Thoracic aorta (tissue), 2 donors: ENCODE measurements around the gene TUBB1. TPM values are rescaled to one million over a fixed set of nuclear protein-coding genes. Genes with fewer than 3 reads are reported as not detected.

Experiments
- ATAC-seq: fragments of 150-250 bp; one replicate; pipeline ENCODE4 v1.8.0; 2017; ENCODE audit warnings: low read depth; ENCODE audit not compliant: insufficient number of reproducible peaks, low FRiP score
- DNase-seq: peaks from one replicate; pipeline ENCODE4 v3.0.0-alpha.2; 2020; ENCODE audit warnings: low spot score
- H3K27ac ChIP-seq, 2 donors: fragments of 200-600 bp; sonication (generic); 1 replicate in 1 of 2; 2 replicates in 1 of 2; pipeline ENCODE4 v1.5.1; 2016; ENCODE audit warnings: mild to moderate bottlenecking in 2 of 2, moderate library complexity in 2 of 2
- H3K27me3 ChIP-seq: fragments of 200-600 bp; sonication (generic); replicated peaks from 2 replicates; pipeline ENCODE4 v1.6.0; 2016; ENCODE audit warnings: mild to moderate bottlenecking; ENCODE audit not compliant: insufficient read depth
- H3K36me3 ChIP-seq: fragments of 200-600 bp; sonication (generic); one replicate; pipeline ENCODE4 v1.5.1; 2016
- H3K4me1 ChIP-seq, 2 donors: fragments of 200-600 bp; sonication (generic); 1 replicate in 1 of 2; 2 replicates in 1 of 2; pipeline versions ENCODE4 v1.5.1 to v1.6.0; 2016; ENCODE audit warnings: low read depth in 2 of 2, mild to moderate bottlenecking in 1 of 2; ENCODE audit not compliant: control insufficient read depth in 1 of 2
- H3K4me3 ChIP-seq: fragments of 200-600 bp; sonication (generic); 2 replicates; pipeline ENCODE4 v1.5.1; 2016; ENCODE audit warnings: mild to moderate bottlenecking
- H3K9me3 ChIP-seq: fragments of 200-600 bp; sonication (generic); 2 replicates; pipeline ENCODE4 v1.5.1; 2016
- CTCF ChIP-seq: fragments of 200-600 bp; sonication (generic); IDR thresholded peaks from one replicate; pipeline ENCODE4 v1.5.1; 2019; ENCODE audit warnings: antibody characterized with exemption
- total RNA-seq, 2 donors: library from RNA; depleted of rRNA; stranded (reverse); fragments of >200 nt; gene quantifications; one replicate each; pipeline versions ENCODE4 v1.1.0 to v1.2.3, GENCODE V29; 2016

Gene TUBB1
- total RNA-seq, 2 donors from 2014 or later, result 0.54 TPM; not detected in 1

DNA sequence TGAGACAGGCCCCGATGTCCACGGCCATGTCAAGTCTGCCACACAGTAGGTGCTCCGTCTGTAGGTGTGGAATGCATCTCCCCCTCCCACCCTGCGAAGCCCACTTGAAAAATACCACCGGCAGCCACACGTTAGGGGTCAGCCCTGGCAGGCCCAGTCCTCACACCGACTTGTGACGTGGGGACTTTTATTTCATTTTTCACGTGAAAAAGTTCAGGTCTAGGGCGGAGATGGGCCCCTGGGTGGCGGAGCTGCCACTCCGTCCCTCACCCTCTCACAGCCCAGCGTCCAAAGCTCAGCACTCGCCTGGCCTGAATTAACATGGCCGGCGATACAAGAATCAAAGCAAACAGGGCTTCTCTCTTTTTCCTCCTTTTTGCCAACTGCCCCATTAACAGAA lies 3.8 kb upstream of the TUBB1 start:
- TF ChIP-seq CTCF, result no peak
- DNase-seq, result no peak

DNA sequence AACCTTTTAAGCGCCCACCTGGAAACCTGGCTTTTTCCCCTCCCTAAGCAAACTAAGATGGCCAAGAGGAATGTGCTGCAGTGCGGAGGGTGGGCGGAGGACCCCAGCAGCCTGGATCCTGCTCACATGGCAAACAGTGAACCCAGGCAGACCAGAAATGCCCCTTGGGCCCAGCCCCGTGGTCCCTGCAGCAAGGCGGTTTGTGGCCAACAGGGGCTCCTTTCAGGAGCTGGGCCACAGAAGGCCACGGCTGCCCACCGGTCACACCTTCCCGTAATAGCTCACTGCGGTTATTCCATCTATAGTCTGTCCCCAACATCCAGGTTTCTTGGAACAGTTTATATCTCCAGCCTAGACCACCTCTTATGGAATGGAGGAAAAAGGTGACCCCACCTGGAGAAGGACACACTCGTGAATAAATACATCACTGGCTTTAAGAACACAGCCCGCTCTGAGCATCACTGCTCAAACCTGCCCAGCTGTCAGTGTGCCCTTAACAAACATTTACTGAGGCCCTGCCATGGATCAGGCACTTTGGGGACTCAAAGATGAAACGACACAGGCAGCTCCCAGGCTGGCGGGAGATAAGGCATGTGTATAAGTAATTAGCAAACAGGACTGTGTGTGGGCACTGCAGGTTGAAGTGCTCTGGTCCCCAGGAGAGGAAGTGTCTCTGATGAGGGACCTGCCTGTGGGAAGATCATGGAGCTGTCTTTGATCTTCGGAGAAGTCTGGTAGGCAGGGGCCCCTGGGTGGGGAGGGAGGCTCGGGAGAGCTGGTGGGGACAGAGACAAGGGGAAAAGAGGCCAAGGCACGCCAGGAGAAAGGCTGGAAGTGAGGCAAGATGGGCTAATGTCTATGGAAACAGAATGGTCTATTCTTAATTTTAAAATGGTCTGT lies 3.2 kb upstream of the TUBB1 start:
- TF ChIP-seq CTCF, result no peak
- ATAC-seq, result no peak
- H3K27me3 ChIP-seq, result no peaks in the 10 kb centered on the region
- DNase-seq, result no peak
- H3K36me3 ChIP-seq, result no peaks in the 10 kb centered on the region
- H3K4me3 ChIP-seq, result no peak overlapping the region
- H3K9me3 ChIP-seq, result no peaks in the 10 kb centered on the region
- H3K27ac ChIP-seq, result no peak overlapping the region
- H3K4me1 ChIP-seq, result peaks cover 3 to 27% of the 10 kb centered on the region in 2 donors

More for the DNA sequence above, 3.8 kb upstream of the TUBB1 start:
- Histone ChIP-seq H3K36me3 (no peaks in the 10 kb centered on the region), H3K4me1 (peaks cover 10 to 33% of the 10 kb centered on the region in 2 donors), H3K4me3 (no peak overlapping the region), H3K27me3 (no peaks in the 10 kb centered on the region), H3K27ac (no peak overlapping the region), H3K9me3 (no peaks in the 10 kb centered on the region)
- no peak for ATAC-seq

DNA sequence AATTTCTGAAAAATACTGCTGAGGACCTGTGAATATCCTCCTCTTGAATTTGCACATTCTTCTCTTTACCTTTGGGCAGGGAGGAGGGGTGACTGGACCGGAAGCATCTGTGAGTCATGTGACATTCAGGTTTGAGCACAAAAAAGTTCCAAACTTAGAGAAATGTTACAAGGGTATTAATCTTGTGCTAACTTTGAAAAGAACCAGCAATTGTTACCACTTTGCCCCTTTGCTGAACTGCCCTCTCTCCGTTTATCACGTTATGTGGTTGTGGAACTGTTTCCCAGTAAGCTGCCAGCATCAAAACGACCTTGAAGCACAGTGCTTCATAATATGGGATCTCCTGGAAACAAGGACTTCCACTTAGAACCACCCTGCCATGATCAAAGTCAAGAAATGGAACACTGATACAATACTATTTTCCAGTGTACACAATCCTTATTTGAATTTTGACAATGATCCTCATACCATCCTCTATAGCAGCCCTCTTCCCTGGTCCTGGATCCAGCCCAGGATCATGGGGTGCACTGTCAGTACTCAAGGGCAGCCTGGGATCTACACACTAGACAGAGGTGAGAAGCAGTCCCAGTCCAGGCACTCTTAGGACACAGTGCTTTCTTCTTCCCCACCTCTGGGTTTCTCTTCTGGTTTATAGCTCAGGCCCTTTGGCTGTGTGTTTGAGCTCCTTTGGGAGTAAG lies 2.3 kb upstream of the TUBB1 start:
- no peaks in the 10 kb centered on the region for H3K27me3 ChIP-seq
- no peak overlapping the region for H3K4me3 ChIP-seq
- H3K36me3 ChIP-seq, result no peaks in the 10 kb centered on the region
- no peak for TF ChIP-seq CTCF
- peaks cover 0 to 18% of the 10 kb centered on the region in 2 donors for H3K4me1 ChIP-seq
- DNase-seq (no peak), ATAC-seq (no peak)
- no peaks in the 10 kb centered on the region for H3K9me3 ChIP-seq
- no peak overlapping the region for H3K27ac ChIP-seq

- ATAC-seq (no peak), DNase-seq (no peak)
- H3K36me3 ChIP-seq, result peaks cover under 1% of the 10 kb centered on the region
- H3K9me3 ChIP-seq, result no peaks in the 10 kb centered on the region
- no peak overlapping the region for H3K4me3 ChIP-seq
- TF ChIP-seq CTCF, result no peak
- no peak overlapping the region for H3K27ac ChIP-seq
- peaks cover 0 to 16% of the 10 kb centered on the region in 2 donors for H3K4me1 ChIP-seq
- H3K27me3 ChIP-seq, result no peaks in the 10 kb centered on the region
Measured at GRCh38 chr20:59017493-59018231, 1.6 kb upstream of the TUBB1 start.

GRCh38 chr20:59018817-59019216 lies 412 bp upstream of the TUBB1 start:
- Histone ChIP-seq H3K27me3 (no peaks in the 10 kb centered on the region), H3K4me1 (peaks cover 0 to 15% of the 10 kb centered on the region in 2 donors), H3K9me3 (no peaks in the 10 kb centered on the region), H3K27ac (no peak overlapping the region), H3K4me3 (no peak overlapping the region), H3K36me3 (peaks cover 8% of the 10 kb centered on the region)
- TF ChIP-seq CTCF, result no peak
- DNase-seq, result no peak
- ATAC-seq, result no peak
